GM21447 (cell line): Measurements from ENCODE around the gene SEMA6A.
A peak's percentile ranks its signal among the peaks of the same experiment; 100 is the strongest.

ENCODE experiments used
- ATAC-seq: cut with Tn5 transposase; IDR thresholded peaks from one replicate; pipeline ENCODE4 v1.9.1; 2021; ENCODE audit not compliant: unreplicated experiment

Gene SEMA6A

DNA sequence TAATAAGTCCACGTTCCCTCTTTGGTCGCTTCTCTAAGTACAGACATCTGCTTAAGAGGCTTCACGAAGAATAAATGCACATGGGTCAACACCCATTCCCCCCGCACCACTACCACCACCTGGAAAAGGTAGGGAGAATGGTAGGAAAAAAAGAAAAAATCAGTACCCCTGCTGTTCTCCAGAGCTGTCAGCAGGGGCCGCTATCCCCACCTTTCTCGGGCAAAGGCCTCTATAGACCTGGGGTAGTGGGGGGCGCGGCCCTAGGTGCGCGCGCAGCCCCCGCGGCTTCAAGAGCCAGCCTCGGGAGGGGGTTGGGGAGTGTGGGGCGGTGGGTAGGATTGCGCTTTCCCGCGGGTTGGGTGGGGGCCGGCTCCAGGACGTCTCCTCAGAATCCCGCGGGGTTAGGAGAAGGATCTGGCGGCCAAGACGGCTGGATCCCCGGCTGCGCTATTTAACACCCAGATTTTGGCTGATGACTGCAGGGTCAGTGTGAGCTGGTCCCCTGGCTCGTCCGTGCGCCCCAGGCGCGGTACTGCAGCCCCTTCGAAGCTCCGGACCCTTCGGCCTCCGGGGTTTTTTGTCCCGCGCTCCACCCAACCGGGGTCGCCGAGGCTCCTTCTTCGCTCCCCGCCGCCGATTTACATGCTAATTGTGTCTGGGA, 1.6 kb upstream of the SEMA6A start:
- ATAC-seq: peak; percentile 34

DNA sequence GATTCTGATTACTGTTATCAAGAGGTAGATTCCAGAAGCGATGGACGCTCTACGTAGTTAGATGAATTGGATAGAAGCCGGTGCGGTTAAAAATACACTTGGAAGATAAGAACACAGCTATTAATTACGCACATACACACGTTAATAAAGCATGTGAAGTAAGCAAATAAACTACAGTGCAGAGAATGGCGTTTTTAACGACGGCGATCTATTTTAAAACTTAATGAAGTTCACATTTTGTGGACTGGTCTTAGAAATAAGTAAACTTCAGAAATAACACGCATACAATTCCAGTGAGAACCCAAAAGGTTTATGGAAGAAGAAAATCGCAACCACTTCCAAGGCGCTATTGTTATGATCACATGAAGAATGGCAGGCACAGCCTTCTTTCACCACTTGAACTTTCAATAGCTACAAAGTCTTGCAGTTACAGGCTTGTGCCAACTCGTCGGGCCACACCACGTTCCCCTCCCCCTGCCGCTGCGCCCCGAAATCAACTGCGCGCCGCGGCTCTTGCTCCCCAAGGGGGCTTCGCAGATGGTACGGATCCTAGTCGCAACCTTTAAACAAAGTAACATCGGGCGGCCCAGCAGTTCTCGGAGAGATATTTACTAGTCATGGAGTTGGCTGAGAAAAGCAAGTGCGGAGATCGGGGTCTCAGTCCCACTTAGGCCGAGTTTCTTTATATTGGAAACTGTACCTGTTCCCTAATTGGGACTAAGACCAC, 866 bp upstream of the SEMA6A start:
- no peak for ATAC-seq

DNA sequence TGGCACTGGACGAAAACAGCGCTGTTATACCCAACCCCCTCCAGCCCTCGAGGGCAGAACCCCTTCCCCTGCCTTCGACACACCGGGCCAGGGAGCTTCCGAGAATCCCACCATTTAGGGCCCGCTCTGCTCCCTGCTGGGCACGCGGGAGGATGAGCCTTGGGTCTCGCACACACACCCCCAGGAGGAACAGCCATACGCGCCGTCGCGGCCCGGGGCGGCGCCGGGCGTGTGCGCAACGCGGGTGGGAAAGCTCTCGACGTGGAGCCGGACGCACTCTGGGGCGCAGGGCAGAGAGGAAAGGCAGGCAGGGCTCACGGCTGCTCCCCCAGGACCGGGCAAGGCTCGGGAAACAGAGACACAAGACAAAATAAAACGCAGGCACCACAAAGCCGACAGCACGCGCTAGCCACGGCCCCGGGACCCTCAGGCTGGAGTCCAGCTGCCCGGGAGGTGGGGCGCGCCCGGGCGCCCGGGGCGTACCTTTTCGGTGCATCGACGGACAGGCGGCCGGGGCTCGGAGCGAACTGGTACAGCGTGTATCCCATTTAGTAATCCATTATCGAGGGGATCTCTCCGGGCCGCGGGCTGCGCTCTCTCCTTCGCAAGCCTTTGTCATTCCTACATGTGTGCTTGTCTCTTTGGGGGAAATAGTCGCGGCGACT, 789 bp downstream of the SEMA6A start:
- ATAC-seq: no peak

DNA sequence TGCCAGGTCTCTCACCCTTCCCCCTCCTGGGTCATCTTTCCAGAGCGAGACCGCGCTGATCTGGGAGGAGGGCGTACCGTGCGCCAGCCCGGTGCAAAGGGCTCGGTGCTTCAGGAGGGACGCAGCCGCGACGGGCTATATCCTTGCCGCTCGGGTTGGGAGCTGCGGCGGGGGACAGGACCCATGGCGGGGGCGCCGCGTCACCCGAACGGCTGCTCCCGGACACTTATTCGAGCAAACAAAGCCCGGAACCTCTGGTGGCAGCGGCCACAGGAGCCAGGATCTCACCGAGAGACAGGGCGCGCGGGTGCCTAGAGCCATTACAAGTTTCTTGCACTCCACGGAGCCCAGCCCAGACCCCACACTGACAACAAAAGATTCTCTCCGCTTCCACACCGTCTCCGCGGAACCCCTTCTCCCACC, 1.3 kb downstream of the SEMA6A start:
- ATAC-seq: no peak

DNA sequence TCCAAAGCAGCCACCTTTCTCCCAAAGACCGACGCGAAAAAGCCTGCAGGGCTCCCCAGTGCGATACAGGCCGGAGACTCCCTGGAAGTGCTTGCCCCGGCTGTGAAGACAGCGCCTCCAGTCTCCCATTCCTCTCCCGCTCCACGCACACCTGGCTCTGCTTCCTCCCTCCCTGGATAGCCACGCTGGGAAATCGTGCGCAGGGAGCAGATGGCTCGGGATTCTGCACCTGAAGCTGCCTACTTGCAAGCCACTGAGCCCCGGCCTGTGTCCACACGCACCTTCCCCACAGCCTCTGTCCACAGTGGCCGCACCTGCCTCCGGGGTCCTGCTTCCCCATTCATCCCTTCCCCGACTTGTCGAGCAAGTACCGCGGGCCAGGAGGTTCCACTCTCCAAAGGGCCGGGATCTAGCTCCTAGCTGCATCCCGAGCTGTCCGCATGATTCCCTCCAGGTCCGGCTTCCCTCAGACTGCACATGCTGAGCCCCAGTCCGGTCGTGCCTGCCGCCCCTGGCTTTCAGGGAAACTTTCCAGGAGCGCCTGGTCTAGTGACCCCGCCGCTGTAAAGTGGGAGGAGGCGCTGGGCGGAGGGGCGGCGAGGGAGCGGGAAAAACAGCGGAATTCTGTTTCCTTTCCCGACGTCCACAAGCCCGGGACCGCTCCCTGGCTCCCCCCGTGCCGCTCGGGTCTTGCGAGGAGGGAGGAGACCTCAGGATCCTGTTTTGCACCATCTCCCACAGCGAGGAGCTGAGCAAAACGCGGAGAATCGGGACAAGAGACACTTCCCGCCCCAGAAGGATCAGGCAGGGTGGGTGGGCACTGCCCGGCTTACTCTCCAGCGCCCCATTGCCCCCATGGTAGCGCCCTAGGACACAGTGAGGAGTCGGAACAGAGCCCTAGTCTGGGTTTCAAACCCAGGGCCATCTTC, 2.0 kb downstream of the SEMA6A start:
- ATAC-seq: no peak

DNA sequence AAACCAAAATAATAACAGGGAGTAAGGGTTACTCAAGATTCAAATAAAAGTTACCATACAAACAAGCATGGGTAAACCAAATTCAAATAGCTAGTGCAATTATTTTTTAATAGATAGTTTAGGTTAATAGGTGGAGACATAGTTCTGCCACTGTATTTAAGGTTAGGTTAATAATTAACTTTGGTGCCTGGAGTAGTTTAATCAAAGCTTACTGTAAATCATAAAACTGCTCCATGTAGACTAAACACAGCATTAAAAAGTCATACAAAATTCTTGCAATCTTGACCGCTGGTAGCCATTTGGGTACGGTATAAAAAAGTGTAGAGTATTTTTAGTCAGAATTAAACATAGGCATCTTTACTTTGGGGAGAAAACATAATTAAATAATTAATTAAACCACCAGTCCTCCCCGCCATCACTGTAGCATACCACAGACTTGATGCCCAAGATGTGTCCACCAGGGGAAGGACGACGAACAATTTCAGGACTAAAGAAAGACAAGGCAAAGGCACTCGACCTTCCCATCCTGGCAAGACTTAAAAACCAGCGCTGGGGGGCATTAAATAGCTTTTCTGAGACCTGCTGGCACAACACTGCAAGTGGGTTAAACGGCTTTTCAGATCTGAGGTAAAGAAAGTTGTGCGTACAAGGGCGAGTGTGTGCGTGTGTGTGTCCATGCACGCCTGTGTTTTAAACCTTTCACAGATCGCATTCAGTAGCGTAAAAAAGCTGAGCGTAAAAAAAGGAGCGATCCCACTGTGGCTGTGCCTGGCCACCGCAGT, 2.9 kb downstream of the SEMA6A start:
- ATAC-seq: no peak

DNA sequence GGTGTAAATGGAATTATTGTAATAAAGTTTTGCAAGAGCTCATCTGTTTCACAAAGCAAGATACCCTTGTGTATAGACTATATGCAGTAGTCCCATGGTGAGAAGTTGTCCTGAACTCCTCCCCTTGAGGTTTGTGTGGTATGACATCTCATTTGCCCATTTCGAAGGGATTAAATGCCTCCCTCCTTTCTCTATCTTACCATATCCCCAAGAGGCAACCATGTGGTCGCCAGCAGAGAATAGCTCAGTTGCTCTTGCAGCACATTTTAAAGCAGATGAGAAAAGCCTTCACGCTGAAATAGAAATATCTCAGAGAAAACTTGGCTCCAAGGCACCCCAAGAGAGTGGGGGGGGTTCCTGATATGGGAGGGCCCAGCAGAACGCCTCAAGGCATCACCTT, 4.6 kb downstream of the SEMA6A start:
- ATAC-seq: no peak

DNA sequence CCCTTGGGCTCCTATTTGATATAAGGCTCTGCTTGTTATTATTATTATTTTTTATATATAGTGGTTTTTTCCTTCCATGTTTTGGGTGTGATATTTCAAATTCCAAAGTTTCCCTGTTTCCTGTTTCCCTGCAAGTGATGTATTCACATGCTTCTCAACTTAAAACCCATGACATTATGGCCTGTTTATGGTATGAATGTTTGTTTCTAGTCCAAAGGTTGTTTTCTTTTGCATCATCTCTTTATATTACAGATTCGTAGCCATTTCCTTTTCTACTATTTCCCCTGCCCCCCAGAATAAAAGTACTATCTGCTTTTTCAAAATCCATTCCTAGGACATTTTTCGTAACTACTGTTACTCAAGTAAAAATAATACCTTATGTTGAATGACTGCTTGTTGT, 7.5 kb downstream of the SEMA6A start:
- ATAC-seq: no peak

DNA sequence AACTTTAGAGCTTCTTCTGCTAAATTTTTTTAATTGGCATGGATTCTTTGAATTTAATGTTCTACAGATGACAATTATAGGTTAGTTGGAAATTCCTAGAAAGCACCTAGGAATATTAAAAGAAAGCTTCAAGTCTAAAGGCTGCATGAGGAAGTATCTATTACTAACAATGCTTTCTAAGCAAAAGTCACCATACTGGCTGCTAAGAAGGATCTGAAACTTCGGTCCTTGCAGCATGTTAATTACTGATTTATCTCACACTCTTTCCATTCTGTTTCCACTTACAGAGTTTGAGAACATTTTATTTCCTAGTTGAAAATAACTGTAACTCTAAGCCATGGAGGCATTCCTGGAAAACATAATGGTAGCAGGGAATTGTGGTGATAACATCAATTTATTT, 8.4 kb downstream of the SEMA6A start:
- ATAC-seq: peak; percentile 76

DNA sequence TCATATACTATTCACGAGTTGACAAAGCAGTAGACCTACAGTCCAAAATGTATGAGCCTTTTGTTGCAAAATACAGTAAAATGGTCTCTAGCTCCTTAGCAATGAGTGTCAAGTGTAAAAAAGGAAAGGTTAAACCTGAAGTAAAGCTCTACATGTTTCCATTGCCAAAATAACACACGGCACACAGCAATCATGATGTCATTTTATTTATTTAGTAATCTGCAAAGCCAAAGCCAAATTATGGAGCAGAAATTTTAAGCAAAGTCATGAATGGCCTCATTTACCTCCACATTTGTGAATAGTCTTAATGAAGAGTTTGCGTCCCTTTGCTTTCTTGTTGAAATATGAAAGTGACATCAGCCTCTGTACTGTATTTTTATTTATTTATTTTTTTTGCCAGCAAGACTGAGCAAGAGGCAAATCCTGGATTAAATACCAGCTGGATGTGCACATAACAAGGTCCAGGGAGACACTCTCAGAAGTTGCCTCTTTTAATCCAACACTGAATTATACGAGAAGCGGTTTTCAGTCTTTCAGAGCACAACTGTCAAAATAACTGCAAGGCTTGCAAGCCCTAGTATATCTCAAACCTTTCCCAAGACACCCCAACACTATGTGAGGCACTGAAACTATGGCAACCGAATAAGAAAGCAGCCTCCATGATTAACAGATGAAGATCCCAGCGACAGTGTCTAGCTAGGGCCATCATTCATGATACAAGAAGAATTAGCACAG, 9.7 kb downstream of the SEMA6A start:
- ATAC-seq: no peak

DNA sequence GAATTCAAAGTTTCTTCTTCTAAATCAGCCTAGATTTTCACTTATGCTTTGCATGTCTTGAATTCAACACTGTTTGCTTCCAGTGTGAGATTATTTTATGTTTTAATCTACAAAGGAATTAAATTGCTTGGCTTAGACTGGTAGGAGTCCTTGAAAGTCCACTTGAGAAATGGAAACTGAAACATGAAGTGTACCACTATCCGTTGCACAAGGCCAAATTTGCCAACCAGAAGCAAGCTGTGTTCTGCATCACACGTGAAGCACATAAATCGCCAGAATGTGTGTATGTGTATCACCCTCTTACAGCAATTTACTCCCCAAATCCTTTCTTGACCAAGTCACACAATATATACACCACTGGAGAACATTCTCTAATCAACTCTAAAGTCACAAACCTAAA, 10.3 kb downstream of the SEMA6A start:
- no peak for ATAC-seq

DNA sequence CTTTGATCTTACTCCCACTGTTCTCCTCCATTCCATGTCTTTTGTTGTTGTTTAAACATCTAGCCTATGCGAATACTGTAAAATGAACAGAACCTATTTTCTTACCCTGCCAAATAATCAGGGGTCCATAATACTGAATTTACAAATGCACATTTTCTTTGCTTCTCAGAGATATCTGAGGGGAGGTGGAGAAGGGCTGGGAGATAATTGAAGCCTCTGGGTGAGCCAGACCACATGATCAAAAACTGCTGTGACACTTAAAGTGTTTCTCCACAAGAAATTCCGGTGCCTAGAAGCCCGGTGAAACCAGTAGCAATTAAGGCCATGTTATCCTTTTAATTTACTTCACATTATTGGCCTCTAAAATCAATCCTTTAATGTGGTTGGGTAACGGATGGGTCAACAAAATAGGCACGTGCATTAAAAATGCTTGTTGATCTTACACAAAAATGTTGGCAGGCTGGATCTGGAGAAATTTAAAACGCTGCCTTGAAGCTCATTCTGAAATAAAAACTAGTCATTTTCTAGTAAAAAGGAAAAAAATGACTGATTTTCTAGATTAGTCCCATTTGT, 10.8 kb downstream of the SEMA6A start:
- no peak for ATAC-seq

DNA sequence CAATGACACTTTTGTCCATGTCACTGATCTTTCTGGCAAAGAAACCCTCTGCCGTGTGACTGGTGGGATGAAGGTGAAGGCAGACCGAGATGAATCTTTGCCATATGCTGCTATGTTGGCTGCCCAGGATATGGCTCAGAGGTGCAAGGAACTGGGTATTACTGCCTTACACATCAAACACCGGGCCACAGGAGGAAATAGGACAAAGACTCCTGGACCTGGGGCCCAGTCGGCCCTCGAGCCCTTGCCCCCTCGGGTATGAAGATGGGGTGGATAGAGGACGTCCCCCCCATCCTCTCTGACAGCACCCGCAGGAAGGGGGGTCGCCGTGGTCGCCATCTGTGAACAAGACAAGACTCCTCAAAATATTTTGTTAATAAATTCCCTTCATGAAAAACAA, 12.0 kb downstream of the SEMA6A start:
- no peak for ATAC-seq

DNA sequence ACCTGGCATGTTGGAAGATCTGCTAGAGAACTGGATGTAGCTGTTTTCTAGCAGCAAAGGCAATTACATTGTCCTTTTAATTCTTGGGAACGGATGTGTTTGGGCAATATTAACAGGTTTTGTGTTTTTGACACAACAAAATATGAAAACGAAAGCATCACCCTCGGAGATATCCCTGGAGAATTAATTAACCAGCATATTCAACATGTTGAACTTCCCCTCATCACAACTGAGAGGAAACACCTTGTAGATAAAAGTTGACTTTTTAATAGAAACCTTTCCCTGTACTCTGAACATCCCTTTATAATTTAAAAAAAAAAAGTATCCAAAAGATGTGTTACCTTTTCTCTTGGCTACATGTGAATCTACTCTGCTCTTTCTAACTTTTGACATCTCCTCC, 13.0 kb downstream of the SEMA6A start:
- no peak for ATAC-seq

DNA sequence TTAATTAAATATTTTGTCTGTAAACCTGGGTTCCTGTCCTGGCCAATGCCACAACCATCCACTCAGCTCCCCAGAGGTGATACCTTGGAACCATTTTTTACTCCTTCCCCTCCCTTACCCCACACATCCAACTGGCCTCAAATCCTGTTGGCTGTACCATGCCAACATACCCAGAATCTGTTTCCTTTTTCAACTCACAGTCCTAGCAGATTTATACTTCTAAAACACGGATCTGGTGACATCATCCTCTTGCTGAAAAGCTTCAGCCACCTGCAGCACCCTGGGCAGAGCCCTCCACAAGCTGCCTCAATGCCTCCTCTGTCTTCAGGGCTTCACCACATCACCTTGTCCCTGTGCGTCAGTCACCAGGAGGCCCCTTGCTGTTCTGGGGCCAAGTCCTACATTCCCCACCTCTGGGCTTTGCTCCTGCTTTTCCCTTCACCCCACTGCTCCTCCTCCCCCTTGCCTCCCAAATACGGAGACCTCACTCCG, 14.9 kb downstream of the SEMA6A start:
- ATAC-seq: no peak

DNA sequence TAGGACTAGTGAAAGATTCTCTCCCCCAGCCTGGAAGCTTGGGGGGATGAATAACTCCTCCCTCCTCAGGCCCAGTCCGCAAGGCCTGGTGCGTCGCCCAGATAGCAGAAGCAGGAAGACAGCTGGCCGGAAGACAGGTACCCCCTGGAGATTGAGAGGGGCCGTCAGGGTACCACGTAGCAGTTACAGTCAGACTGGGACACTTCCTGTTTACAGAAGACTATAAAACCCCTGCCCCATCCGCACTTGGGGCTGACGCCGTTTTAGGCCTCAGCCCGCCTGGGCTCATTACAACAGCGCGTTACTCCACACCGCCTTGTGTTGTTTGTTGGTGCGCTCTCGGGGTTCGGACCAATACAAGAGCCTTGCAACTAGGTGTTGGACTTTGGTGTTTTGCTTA, 15.4 kb downstream of the SEMA6A start:
- no peak for ATAC-seq

DNA sequence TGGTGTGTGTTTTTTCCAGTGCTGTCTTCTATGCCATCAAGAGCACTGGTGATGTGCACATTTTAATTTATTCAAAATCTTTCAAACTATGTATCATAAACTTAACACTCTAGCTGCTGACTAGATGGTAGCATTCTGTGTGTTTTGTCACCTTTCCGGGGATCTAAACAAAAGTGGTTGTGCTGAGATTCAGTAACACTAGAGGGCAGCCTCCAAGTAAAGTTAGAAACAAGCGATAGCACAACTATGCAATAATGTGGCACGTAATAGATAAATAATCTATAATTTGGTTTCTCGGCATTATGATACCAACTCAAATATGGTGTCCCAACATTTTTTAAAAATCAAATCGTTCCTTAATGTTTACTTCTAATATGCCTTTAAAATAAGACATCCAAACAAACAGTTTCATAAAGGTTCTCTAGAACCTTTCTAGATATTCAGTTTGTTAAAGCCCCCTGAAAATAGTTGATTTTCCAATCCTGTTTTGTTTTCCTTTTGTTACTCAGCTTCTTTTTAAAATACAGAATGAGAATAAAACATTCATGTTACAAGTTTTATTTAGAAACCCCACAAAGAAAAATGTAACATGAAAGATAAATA, 16.9 kb downstream of the SEMA6A start:
- no peak for ATAC-seq

DNA sequence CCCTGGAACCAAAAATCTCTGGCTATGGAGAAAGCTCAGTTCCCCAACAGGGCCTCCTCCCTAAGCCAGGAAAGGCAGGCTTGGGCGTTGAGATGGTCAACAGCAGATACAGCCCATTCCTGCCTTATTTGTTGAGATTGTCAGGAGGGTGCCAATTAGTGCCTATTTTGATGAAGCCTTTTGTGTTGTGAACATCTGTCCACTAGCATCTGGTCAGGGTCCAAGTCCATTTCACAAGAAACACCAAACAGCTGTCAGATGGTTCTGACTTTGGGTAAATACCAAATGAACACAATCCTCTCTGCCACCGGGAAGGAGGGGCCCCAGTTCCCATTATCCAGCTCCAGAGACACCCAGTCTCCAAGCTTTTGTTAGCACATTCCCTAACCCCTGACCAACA, 19.9 kb downstream of the SEMA6A start:
- ATAC-seq: no peak

DNA sequence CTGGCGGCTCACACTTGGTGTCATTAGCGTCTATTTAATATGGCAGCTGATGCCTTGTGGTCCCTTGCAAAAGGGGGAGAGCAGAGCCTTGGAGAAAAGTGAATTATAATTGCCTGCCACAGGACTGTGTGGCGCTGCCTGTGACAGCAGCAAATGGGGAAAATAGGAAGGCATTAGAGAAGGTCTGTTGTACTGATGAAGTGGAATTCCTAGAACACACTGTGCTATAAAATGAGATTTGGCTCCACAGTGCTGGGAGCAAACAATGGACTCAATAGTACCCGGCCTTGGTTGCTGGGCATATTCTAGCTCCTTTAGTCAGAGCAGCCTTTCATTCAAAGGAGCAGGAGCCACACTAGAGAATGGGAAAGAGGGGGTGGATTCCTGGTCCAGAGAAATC, 21.3 kb downstream of the SEMA6A start:
- ATAC-seq: no peak
